Stimulated activated CD8-positive, alpha-beta memory T cell treated with anti-CD3 and anti-CD28 coated beads, Interleukin-15, amount 100 ng/mL, for 1 hour (primary cell): ENCODE measurements around the gene ECD.
"Not testable (repeated sequence)": the region's sequence is repeated elsewhere in the genome, so short reads cannot be mapped to it uniquely, and the experiment has no call there.

Experiments used
- DNase-seq: peaks from one replicate; pipeline ENCODE4 v3.0.0-alpha.2; 2020; ENCODE audit warnings: low read depth

Gene ECD

DNA sequence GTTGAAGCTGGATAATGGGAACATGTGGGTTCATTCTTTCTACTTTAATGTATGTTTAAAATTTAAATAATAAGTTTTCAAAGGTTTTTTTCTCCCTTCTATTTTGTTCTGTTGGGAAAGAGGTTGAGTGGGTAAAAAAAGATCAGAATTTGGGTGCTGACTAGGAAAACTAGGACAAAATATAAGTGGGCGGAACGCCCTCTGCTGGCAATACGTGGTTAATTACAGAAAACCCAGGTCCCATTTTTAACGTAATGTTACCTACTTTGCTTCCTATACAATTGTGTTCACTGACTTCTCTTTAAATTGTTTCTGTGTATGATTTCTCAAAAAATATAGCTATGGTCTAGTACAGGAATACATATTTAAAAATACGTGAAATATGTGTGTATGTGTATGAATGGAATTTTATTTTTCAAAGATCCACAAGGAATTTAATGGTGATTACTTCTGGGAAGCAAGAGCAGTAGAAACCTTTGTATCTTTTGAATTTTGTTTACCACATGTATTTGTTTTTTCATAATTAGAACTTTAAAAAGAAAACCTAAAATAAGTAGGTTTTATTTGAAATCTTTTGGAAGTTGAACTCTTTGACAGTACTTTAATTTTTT lies 8.7 kb downstream of the ECD start:
- peak; percentile 35 for DNase-seq

DNA sequence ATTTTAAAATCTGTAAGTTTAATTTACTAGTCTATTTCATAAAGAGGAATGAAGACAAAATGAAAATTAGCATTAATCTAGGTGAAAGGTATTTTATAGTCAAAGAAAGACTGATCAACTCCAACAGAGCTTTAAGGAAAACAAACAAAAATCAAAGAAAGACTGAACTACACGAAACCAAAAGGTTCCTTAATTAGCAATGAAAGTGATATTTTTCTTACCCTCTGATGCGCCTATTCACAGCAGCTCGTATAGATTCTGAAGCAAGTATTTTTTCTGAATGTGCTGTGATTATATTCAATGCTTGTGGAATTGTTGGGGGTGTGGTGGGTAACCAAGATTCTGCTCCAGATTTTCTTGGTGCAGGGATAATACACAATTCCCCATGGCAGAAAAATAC lies 11.8 kb downstream of the ECD start:
- DNase-seq, result no peak

DNA sequence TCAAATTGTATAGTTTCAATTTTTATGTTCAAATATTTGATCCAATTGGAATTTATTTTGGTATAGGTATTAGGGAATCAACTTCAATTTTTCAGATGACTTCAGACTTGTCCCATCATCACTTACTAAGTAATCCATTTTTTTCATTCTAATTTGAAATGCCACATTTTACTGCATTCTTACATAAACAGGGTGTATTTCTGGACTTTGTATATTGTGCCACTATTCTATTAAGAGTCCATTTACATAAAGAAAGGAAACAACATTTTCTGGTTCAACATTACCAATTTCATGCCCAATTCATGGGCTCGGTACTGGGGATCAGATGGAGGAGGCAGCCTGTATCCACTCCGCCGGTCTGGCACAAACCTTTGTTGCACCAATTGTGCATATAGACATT lies 15.8 kb downstream of the ECD start:
- DNase-seq, result no peak

DNA sequence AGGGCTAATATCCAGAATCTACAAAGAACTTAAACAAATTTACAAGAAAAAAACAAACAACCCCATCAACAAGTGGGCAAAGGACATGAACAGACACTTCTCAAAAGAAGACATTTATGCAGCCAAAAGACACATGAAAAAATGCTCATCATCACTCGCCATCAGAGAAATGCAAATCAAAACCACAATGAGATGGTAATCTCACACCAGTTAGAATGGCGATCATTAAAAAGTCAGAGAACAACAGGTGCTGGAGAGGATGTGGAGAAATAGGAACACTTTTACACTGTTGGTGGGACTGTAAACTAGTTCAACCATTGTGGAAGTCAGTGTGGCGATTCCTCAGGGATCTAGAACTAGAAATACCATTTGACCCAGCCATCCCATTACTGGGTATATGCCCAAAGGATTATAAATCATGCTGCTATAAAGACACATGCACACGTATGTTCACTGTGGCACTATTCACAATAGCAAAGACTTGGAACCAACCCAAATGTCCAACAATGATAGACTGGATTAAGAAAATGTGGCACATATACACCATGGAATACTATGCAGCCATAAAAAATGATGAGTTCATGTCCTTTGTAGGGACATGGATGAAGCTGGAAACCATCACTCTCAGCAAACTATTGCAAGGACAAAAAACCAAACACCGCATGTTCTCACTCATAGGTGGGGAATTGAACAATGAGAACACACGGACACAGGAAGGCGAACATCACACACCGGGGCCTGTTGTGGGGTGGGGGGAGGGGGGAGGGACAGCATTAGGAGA lies 17.0 kb downstream of the ECD start:
- DNase-seq, result not testable (repeated sequence)

DNA sequence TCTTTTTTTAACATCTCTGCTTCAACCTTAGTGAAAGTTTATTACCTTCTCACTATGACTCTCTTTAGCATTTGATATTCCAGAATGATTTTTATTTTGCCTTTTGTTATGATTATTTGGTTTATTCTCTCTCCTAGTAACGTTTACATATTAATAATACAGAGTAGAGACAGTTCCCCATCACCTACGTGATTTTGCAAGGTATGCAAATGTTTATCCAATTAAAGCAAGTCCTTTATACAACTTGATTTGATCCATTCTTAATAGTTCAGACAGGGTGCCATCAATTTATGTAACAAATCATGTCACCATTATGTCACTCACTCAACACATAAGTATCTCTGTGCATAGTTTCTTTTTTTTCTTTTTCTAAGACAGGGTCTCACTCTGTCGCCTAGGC lies 26.2 kb downstream of the ECD start:
- no peak for DNase-seq

DNA sequence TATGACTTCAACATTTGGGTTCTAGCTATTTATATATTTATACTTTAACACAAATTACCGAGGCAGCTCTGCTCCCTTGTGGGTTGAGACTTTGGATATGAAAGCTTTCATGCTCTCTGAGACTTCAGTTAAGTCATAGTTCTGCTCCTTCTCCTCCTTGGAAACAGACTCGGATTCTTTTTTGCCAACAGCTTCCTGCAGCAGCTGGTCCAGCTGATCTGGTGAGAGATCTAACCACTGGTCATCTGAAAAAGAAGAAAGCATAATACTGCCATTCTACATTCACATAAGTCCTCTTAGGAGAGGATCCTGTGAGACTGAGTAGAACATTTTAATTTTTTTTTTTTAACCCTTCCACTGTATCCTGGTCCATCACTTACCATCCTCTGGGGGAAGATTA lies 28.6 kb downstream of the ECD start:
- no peak for DNase-seq

DNA sequence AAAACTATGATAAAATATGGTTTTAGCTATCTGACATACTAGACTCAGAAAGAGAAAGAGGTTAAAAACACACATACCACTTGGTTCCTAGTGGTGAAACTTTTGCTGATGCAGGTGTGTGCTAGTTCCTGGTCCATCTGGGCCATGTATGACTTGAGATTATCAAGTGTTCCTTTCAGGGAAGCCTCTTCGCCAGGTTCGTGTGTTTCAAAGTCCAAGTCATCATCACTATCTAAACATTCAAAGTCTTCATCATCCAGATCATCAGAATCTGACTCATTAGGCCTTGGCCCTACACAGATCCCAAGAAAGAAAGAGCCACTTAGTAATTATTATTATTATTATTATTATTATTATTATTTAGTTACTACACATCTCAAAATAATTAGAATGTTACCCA lies 31.2 kb downstream of the ECD start:
- no peak for DNase-seq

DNA sequence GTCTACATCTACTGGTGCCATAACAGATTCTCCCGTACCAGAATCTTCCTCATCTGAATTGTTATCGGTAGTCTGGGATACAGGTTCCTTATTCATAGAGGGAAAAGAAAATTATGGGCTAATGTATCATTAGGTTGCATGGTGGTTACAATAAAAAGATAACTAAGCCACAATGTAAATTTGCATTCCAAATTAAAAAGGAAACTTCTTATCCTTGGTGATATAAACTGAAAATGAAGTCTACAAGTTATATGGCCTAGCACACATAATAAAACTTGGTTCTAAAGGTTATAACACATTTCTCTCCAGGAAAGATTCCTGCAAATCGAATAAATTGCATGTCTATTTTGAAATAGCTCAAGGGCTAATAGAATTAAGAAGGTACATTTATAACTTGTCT lies 33.1 kb downstream of the ECD start:
- DNase-seq, result no peak

DNA sequence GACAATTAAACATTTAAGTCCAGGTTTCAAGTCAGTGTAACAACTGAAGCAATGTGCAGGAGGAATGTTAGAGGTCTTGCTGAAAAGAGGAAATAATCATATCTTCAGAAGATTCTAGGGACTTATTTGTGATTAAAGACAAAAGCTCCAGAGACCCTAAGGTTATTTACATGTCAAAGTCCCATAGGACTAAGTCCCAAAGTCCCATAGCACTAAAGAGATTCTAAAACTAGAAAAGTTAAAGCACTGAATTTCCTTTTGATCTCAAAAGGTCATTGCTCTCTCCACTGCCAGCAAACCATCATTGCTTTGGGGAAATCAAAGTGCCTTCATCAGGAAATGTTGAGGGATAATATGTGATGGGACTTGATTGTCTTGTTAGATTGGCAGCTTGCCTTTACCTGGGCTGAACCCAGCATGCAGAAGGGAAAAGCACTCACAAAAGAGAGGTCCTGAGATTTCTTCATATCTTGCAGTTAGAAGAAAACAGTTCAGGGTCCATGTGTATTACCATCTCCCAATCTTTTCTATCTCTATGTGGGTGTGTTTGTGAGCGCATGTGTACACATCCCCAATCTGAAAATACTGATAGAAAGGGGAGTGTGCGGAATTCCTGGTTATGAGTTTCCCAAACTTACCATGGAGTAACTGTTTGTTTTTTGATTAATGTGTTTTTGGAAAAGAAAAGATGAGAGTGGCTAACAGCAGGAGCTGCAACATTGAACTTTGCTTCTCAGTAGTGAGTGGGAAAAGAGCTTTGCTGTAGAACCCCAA lies 35.7 kb downstream of the ECD start:
- DNase-seq, result no peak

DNA sequence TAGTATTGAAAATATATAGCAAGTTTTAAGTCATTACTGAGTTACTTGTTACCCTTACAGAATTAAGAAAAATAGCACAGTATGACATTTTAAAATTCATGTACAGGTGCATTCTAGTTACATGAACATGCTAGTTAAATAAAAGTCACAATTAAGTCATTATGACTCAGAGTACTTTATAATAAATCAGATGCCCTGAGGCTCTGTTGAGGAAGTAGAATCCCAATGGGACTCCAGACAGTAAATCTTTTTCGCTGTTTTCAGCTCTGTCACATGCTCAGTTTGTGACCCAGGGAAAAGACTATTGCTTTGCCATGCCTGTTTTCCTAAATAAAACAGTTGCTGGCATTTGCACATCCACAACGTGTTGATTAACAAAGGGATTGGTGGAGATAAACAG lies 36.5 kb downstream of the ECD start:
- DNase-seq, result no peak

DNA sequence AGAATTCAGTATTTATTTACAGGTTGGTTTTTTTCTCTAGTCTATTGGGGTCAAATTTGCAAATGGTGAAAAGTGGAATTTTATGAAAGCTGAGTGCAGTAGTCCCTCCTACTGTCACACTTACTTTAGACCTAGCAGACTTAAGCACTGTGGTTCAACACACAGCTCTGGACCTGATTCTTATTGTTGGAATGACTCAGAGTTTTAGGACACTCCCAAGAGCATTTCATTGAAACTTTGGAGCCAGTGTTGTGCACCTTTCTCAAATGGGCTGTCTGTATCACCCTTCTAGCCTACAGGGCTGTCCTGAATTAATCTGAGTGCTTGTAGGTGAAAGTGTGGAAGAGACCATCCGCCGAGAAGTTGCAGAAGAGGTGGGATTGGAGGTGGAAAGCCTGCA lies 41.5 kb downstream of the ECD start:
- no peak for DNase-seq

DNA sequence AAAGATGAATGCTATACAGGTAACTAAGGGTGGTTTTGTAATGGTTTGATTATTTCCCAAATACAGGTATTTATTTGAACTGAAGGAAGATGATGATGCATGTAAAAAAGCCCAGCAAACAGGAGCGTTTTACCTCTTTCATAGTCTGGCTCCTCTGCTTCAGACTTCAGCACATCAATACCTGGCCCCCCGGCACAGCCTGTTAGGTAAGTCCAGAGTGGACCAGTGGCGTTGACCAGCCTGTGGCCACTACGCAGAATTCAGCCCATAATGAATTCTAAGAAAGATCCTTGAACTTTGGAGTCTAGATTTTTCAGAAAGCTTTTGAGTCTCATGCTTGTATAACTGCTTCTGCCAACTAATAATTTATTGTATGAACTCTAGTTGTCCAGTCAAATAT lies 47.9 kb downstream of the ECD start:
- DNase-seq, result no peak

DNA sequence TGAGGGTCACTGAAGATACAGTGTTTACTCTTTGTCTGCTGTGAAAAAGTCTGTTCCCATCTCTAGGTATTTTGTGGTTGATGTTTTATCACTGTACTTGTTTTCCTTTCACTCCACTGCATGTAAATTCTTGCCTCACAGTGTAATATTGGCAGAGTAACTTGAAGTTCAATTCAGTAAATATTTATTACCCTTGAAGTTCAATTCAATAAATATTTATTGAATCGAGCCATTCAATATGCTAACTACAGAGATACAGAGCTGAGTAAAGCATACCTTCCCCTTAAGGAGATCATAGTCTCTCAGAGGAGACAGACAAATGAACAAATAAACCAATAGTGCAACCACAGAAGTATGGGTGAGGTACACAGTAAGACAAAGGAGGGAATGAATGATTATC lies 48.4 kb downstream of the ECD start:
- no peak for DNase-seq

DNA sequence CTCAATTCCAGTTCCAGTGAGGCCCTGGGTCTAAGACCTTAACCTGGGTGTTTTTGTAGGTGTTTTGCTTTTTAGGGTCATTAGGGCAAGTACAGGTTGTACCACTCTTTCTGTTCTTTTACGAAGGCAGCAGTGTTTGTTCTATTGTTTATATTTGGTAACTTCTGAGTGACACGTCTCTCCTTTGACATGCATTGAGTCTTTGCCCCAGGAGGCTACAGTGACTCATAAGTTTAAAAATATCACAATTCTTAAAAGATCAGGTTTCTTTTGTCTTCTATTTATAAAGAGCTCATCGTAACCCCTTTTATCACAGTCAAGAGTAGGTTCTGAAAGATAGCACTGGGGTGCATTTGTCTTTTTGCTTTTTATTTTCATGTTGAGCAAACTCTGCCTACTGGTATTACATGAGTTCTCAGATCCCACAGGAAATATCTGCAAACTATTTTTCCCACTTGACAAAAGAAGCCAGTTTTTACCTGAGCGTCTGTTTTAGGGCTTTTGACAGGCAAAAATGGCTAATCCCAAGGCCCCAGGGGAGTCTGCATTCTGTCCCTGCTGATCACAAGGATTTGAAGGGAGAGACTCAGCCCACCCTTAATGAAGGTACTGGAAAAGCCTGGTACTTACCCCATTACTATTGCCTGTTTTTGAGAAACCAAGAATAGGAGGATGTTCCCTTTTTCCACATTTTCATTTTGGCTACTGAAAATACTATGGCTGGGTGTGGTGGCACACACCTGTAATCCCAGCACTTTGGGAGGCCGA lies 49.6 kb downstream of the ECD start:
- no peak for DNase-seq

DNA sequence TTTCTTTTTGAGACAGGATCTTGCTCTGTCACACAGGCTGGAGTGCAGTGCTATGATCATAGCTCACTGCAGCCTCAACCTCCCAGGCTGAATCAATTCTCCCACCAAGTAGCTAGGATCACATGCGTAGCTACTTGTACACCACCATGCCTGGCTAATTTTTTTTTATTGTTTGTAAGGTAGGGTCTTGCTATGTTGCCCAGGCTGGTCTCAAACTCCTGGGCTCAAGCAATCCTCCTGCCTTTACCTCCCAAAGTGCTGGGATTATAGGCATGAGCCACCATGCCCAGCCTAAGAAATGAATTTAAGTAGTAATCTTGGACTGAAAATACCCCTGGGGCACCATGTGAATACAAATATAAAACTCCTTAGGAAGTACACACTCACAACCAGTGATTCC lies 51.8 kb downstream of the ECD start:
- no peak for DNase-seq

DNA sequence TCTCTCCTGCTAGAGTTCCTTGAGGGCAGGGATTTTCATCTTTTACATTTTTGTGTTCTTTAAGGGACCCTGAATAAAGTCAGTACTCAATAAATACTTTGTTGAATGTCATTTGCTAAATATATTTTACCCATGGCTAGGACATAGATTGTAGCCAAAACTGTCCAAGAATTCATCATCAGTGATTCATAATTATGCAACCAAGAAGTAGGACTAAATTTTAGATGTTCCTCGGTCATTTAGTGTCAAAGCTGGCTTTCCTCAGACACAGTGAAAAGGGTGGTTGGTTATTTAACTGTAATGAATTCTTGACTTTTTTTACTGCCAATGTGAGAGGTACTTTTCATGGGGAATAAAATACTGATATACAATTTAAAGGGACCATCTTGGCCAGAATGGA lies 54.3 kb downstream of the ECD start:
- no peak for DNase-seq

DNA sequence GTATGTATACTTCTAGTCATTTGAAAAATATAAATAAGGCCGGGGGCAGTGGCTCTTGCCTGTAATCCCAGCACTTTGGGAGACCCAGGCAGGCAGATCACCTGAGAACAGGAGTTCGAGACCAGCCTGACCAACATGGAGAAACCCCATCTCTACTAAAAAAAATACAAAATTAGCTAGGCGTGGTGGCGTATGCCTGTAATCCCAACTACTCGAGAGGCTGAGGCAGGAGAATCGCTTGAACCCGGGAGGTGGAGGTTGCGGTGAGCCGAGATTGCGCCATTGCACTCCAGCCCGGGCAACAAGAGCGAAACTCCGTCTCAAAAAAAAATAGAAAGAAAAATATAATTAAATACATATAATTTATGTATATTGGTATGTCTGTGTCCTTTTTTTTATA lies 55.8 kb downstream of the ECD start:
- DNase-seq, result not testable (repeated sequence)

DNA sequence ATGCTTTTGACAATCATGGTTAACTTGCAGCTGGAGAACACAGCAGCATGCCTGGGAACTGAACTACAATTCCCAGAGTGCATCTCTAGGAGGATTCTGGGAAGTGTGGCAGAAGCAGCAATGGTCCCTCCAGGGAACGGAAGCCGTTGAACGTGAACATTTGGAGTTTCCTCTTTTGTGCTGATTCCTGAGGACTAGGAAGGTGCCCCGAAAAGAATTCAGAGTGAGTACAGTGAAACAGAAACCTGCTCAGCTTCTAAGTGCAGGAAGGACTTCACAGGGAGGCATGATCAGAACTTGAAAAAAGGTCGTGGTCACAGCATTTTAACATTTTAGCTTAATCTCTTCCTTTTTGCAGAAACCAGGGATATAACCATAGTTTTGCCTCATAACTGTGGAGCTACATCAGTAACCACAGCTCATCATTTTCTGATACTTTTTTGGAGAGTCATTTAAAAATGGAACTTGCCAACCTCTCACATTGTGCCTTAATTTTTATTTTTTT lies 57.4 kb downstream of the ECD start, which contains the start of gene NUDT13:
NUDT13 (plus strand) TSS at position 111 of the 505 bp plus-strand sequence. CDS start 3,911 bp downstream, outside the sequence.
- DNase-seq, result no peak

DNA sequence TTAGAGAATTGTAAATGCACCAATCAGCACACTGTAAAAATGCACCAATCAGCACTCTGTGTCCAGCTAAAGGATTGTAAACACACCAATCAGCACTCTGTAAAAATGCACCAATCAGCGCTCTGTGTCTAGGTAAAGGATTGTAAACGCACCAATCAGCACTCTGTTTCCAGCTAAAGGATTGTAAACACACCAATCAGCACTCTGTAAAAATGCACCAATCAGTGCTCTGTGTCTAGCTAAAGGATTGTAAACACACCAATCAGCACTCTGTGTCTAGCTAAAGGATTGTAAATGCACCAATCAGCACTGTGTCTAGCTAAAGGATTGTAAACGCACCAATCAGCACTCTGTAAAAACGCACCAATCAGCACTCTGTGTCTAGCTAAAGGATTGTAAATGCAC lies 58.6 kb downstream of the ECD start:
- not testable (repeated sequence) for DNase-seq

DNA sequence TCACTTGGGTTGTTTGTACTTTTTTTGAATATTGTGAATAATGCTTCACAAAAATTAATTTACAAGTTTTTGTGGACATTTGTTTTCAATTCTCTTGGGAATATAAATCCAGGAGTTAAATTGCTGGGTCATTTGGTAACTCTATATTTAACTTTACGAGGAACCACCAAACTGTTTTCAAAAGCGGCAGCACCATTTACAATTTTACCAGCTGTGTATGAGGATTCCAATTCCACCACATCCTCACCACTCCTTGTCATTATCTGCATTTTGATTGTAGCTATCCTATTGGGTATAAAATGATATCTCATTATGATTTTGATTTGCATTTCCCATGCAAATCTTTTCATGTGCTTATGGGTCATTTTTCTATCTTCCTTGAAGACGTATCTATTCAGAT lies 61.5 kb downstream of the ECD start:
- no peak for DNase-seq

DNA sequence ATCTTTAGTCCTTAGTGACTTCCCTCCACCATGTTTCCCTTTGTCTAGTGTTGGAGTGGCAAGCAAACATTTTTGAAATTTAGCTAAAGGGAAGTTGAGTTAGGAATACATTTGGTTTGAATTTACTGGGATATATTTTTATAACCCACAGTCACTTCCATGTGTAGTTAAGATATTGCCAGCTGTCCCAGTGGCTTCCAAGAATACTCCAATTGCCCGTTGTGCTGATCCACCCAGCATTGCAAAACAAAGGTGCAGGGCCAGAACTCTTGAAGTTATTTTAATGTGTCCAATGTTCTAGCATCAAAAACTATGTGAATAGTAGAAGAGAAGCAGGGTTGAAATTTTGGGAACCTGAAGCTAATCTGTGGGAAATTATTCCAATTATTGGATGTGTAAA lies 68.7 kb downstream of the ECD start:
- DNase-seq, result no peak

DNA sequence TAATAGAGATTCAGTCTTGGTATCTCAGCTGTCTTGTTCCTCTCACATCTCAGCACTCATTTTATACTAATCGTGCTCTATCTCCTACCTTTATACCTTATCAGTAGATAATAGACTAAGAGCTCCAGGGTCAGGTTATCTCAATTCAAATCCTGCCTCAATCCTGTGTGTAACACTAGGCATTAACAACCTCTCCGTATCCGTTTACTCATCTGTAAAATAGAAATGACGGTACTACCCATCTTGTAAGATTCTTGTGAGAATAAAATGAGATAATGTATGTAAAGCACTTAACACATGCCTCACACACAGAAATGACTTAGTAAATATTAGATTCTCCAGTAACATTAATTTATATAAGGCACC lies 70.5 kb downstream of the ECD start:
- no peak for DNase-seq
